CD14-positive monocyte (primary cell): ENCODE results near the gene ACIN1. TPM values are rescaled to one million over a fixed set of nuclear protein-coding genes. Genes with fewer than 3 reads are reported as not detected.
A peak's percentile ranks its signal among the peaks of the same experiment; 100 is the strongest.

ENCODE experiments used
- DNase-seq, 3 donors: peaks; one replicate each; pipeline ENCODE4 v3.0.0-alpha.2; 2011 to 2022
- H2AFZ ChIP-seq: 2 replicates; pipeline ENCODE4 v1.6.0; 2012; ENCODE audit warnings: mild to moderate bottlenecking, low read depth, low read length, inconsistent platforms; ENCODE audit not compliant: insufficient read depth, poor library complexity, severe bottlenecking
- H3K27ac ChIP-seq, 2 donors: 1 replicate in 1 of 2; 2 replicates in 1 of 2; pipeline ENCODE4 v1.5.1; 2012 to 2013; ENCODE audit warnings: low read length in 2 of 2, control low read depth in 1 of 2, inconsistent platforms in 1 of 2, low read depth in 1 of 2, mild to moderate bottlenecking in 1 of 2
- H3K27me3 ChIP-seq, 2 donors: one replicate each; pipeline versions ENCODE4 v1.6.0 to v1.6.1; 2011 to 2013; ENCODE audit warnings: low read length in 2 of 2; ENCODE audit not compliant: control insufficient read depth in 2 of 2, insufficient read depth in 2 of 2
- H3K36me3 ChIP-seq, 2 donors: replicated peaks in 1 of 2; 1 replicate in 1 of 2; 2 replicates in 1 of 2; pipeline versions ENCODE4 v1.5.1 to v1.6.1; 2012 to 2013; ENCODE audit warnings: low read length in 2 of 2, control low read depth in 1 of 2, inconsistent platforms in 1 of 2, mild to moderate bottlenecking in 1 of 2; ENCODE audit not compliant: insufficient read depth in 2 of 2, control insufficient read depth in 1 of 2
- H3K4me1 ChIP-seq, 2 donors: 1 replicate in 1 of 2; 2 replicates in 1 of 2; pipeline versions ENCODE4 v1.5.1 to v1.6.1; 2012 to 2013; ENCODE audit warnings: low read length in 2 of 2, control low read depth in 1 of 2, inconsistent platforms in 1 of 2, mild to moderate bottlenecking in 1 of 2, moderate library complexity in 1 of 2; ENCODE audit not compliant: insufficient read depth in 2 of 2, control insufficient read depth in 1 of 2
- H3K4me2 ChIP-seq: replicated peaks from 2 replicates; pipeline ENCODE3; 2012; ENCODE audit warnings: low read length, moderate library complexity, mild to moderate bottlenecking; ENCODE audit not compliant: poor library complexity, severe bottlenecking; ENCODE audit errors: extremely low read depth
- H3K4me3 ChIP-seq, 3 experiments: fragments of 200-600 bp in 1 of 3; sonication (generic) in 1 of 3; replicated peaks in 1 of 3; 1 replicate in 2 of 3; 2 replicates in 1 of 3; pipeline ENCODE4 v1.5.1; 2011 to 2013; ENCODE audit warnings: low read length in 3 of 3, mild to moderate bottlenecking in 3 of 3, control low read depth in 2 of 3, low read depth in 2 of 3, inconsistent platforms in 1 of 3, moderate library complexity in 1 of 3
- H3K79me2 ChIP-seq: 2 replicates; pipeline ENCODE4 v1.6.0; 2012; ENCODE audit warnings: mild to moderate bottlenecking, control low read depth, inconsistent platforms, low read length, moderate library complexity; ENCODE audit not compliant: insufficient read depth
- H3K9ac ChIP-seq: 2 replicates; pipeline ENCODE4 v1.6.0; 2017; ENCODE audit warnings: low read length, mild to moderate bottlenecking; ENCODE audit not compliant: insufficient read depth, poor library complexity, severe bottlenecking
- H3K9me3 ChIP-seq, 2 donors: replicated peaks in 1 of 2; 1 replicate in 1 of 2; 2 replicates in 1 of 2; pipeline versions ENCODE4 v1.5.1 to v1.6.1; 2012 to 2013; ENCODE audit warnings: low read length in 2 of 2, control low read depth in 1 of 2; ENCODE audit not compliant: control insufficient read depth in 1 of 2, insufficient read depth in 1 of 2
- H4K20me1 ChIP-seq: 2 replicates; pipeline ENCODE4 v1.6.0; 2012; ENCODE audit warnings: mild to moderate bottlenecking, low read length, control low read depth, moderate library complexity; ENCODE audit not compliant: insufficient read depth
- H3K27ac Mint-ChIP-seq, 7 donors: one replicate each; pipeline ENCODE4 v1.8.0; 2020; ENCODE audit warnings: mild to moderate bottlenecking in 7 of 7, mixed read lengths in 7 of 7, moderate library complexity in 6 of 7, inconsistent platforms in 2 of 7
- H3K27me3 Mint-ChIP-seq, 3 donors: one replicate each; pipeline ENCODE4 v1.8.0; 2021 to 2022; ENCODE audit warnings: low read depth in 3 of 3, mild to moderate bottlenecking in 3 of 3, mixed read lengths in 3 of 3, moderate library complexity in 3 of 3, inconsistent platforms in 1 of 3
- H3K36me3 Mint-ChIP-seq, 2 donors: one replicate each; pipeline ENCODE4 v1.8.0; 2020; ENCODE audit warnings: mixed read lengths in 2 of 2, inconsistent platforms in 1 of 2, mild to moderate bottlenecking in 1 of 2
- H3K4me1 Mint-ChIP-seq: one replicate; pipeline ENCODE4 v1.8.0; 2020; ENCODE audit warnings: mild to moderate bottlenecking, mixed read lengths
- H3K4me3 Mint-ChIP-seq, 2 donors: one replicate each; pipeline ENCODE4 v1.8.0; 2020; ENCODE audit warnings: mild to moderate bottlenecking in 2 of 2, mixed read lengths in 2 of 2, moderate library complexity in 1 of 2
- H3K9me3 Mint-ChIP-seq, 7 donors: one replicate each; pipeline ENCODE4 v1.8.0; 2020 to 2022; ENCODE audit warnings: mixed read lengths in 7 of 7, mild to moderate bottlenecking in 6 of 7, moderate library complexity in 6 of 7, inconsistent platforms in 2 of 7
- CTCF ChIP-seq: fragments of 200-600 bp; IDR thresholded peaks from one replicate; pipeline ENCODE4 v1.8.0; 2022; ENCODE audit warnings: antibody characterized with exemption, mild to moderate bottlenecking
- WGBS: methylation state at CpG from one replicate; pipeline ENCODE4 v1.1.5; 2013; ENCODE audit warnings: missing lambda C conversion rate; ENCODE audit not compliant: insufficient coverage; 5-methylcytosine and 5-hydroxymethylcytosine counted together
- intact Hi-C, 2 donors: fragments of 100-400 bp; cut with micrococcal nuclease; formaldehyde crosslinking; loops; one replicate each; pipeline versions ENCODE4 v1.15.0 to v1.15.1; 2023
- polyA plus RNA-seq, 3 donors: library from polyadenylated mRNA; depleted of rRNA in 1 of 3; unstranded in 2 of 3; stranded (reverse) in 1 of 3; fragments of 300-500 nt in 2 of 3; fragments of >200 nt in 1 of 3; fragmentation: Illumina TruSeq in 2 of 3; gene quantifications; 1 replicate in 2 of 3; 2 replicates in 1 of 3; pipeline ENCODE4 v1.2.3, GENCODE V29; 2012 to 2021

Gene ACIN1
- polyA plus RNA-seq, 3 donors = 2.8 to 159 (median 5.4) TPM

GRCh38 chr14:23066368-23066767, 28.6 kb downstream of the ACIN1 start:
- H3K36me3 ChIP-seq = peaks cover 64 to 80% of the 10 kb centered on the region in 2 donors
- H3K27me3 ChIP-seq = no peaks in the 10 kb centered on the region
- no peak for TF ChIP-seq CTCF
- H3K4me2 ChIP-seq = no peak overlapping the region
- H3K9ac ChIP-seq = no peak overlapping the region
- peaks cover 82% of the 10 kb centered on the region for H4K20me1 ChIP-seq
- no peak overlapping the region for H3K27ac ChIP-seq
- Mint-ChIP-seq H3K27me3 (peaks cover 0 to 4% (median 0%) of the 10 kb centered on the region in 3 donors), H3K4me3 (no peak overlapping the region), H3K36me3 (peaks cover 75 to 81% of the 10 kb centered on the region in 2 donors), H3K4me1 (peaks cover 25% of the 10 kb centered on the region), H3K27ac (peak overlapping the region in 1 of 7 donors; percentile 27), H3K9me3 (peaks cover 0 to 1% (median 0%) of the 10 kb centered on the region in 7 donors)
- no peak for DNase-seq
- H2AFZ ChIP-seq = no peak overlapping the region
- intact Hi-C loops = loop anchor here in 1 of 2 donors (5.0 kb wide), 2 partner anchors 41 to 121 kb away; no protein-coding TSS in a partner anchor
- peaks cover 47% of the 10 kb centered on the region for H3K79me2 ChIP-seq
- 93% methylated on average over 2 of the region's 3 CpGs for WGBS
- peaks cover 22 to 26% of the 10 kb centered on the region in 2 donors for H3K4me1 ChIP-seq
- H3K4me3 ChIP-seq = no peak overlapping the region
- no peaks in the 10 kb centered on the region for H3K9me3 ChIP-seq

GRCh38 chr14:23063601-23064000, 31.3 kb downstream of the ACIN1 start:
- H4K20me1 ChIP-seq = peaks cover 72% of the 10 kb centered on the region
- intact Hi-C loops = no loop called here
- H3K4me1 ChIP-seq = peaks cover 0 to 1% of the 10 kb centered on the region in 2 donors
- H3K4me1 Mint-ChIP-seq = peaks cover 2% of the 10 kb centered on the region
- H3K4me2 ChIP-seq = no peak overlapping the region
- TF ChIP-seq CTCF = no peak
- H3K27me3 ChIP-seq = no peaks in the 10 kb centered on the region
- H3K4me3 ChIP-seq = no peak overlapping the region
- peaks cover 0 to 1% (median 0%) of the 10 kb centered on the region in 7 donors for H3K9me3 Mint-ChIP-seq
- peaks cover 84 to 99% of the 10 kb centered on the region in 2 donors for H3K36me3 ChIP-seq
- no peak for DNase-seq
- H3K79me2 ChIP-seq = peaks cover 29% of the 10 kb centered on the region
- peak overlapping the region in 1 of 2 donors; percentile 28 for H3K27ac ChIP-seq
- peaks cover 1 to 4% (median 1%) of the 10 kb centered on the region in 3 donors for H3K27me3 Mint-ChIP-seq
- H3K27ac Mint-ChIP-seq = peak overlapping the region in 1 of 7 donors; percentile 3
- no peak overlapping the region for H3K9ac ChIP-seq
- H2AFZ ChIP-seq = no peak overlapping the region
- peaks cover 90 to 98% of the 10 kb centered on the region in 2 donors for H3K36me3 Mint-ChIP-seq
- 100% methylated on average over 1 of the region's 5 CpGs for WGBS
- H3K9me3 ChIP-seq = no peaks in the 10 kb centered on the region
- no peak overlapping the region for H3K4me3 Mint-ChIP-seq
